Keratinocyte (primary cell): Measurements from ENCODE around the gene PDE4A. TPM values are rescaled to one million over a fixed set of nuclear protein-coding genes. Genes with fewer than 3 reads are reported as not detected.

Experiments
- DNase-seq: peaks from one replicate; pipeline ENCODE4 v3.0.0-alpha.2; 2011; ENCODE audit warnings: low read depth, missing footprints, low spot score
- FAIRE-seq: peaks from 2 replicates; lab custom pipeline; 2011; peaks lifted over from hg19 to GRCh38; lab: Jason Lieb, UNC
- H2AFZ ChIP-seq: 2 replicates; pipeline ENCODE4 v1.6.0; 2012; ENCODE audit warnings: low read length, control low read depth, inconsistent platforms; ENCODE audit not compliant: control insufficient read depth
- H3K27ac ChIP-seq: 2 replicates; pipeline ENCODE4 v1.5.1; 2011; ENCODE audit warnings: low read length; ENCODE audit not compliant: control insufficient read depth, insufficient read depth
- H3K27me3 ChIP-seq: 3 replicates; pipeline ENCODE4 v1.6.0; 2011; ENCODE audit warnings: low read length; ENCODE audit not compliant: control insufficient read depth, insufficient read depth; ENCODE audit errors: extremely low read depth
- H3K36me3 ChIP-seq, 2 experiments: 2 replicates in 1 of 2; 3 replicates in 1 of 2; pipeline ENCODE4 v1.5.1; 2011; ENCODE audit warnings: low read length in 2 of 2, mild to moderate bottlenecking in 1 of 2; ENCODE audit not compliant: control insufficient read depth in 2 of 2, insufficient read depth in 2 of 2; ENCODE audit errors: extremely low read depth in 1 of 2
- H3K4me1 ChIP-seq: 3 replicates; pipeline ENCODE4 v1.5.1; 2011; ENCODE audit warnings: low read length; ENCODE audit not compliant: control insufficient read depth, insufficient read depth; ENCODE audit errors: extremely low read depth
- H3K4me2 ChIP-seq: 3 replicates; pipeline ENCODE4 v1.6.0; 2011; ENCODE audit warnings: low read depth, low read length; ENCODE audit not compliant: control insufficient read depth, insufficient read depth; ENCODE audit errors: extremely low read depth
- H3K4me3 ChIP-seq, 3 experiments: fragments of 200-600 bp in 1 of 3; sonication (generic) in 1 of 3; 2 replicates in 2 of 3; 3 replicates in 1 of 3; pipeline ENCODE4 v1.5.1; 2011 to 2016; ENCODE audit warnings: low read length in 3 of 3, mild to moderate bottlenecking in 3 of 3, control low read depth in 2 of 3, inconsistent platforms in 1 of 3, low read depth in 1 of 3, mixed read lengths in 1 of 3, mixed run types in 1 of 3, moderate library complexity in 1 of 3; ENCODE audit not compliant: control insufficient read depth in 2 of 3, insufficient read depth in 2 of 3; ENCODE audit errors: extremely low read depth in 1 of 3
- H3K79me2 ChIP-seq: 2 replicates; pipeline ENCODE4 v1.6.0; 2012; ENCODE audit warnings: low read length; ENCODE audit not compliant: control insufficient read depth, insufficient read depth
- H3K9ac ChIP-seq: 3 replicates; pipeline ENCODE4 v1.6.0; 2011; ENCODE audit warnings: low read length; ENCODE audit not compliant: control insufficient read depth, insufficient read depth; ENCODE audit errors: extremely low read depth
- H3K9me1 ChIP-seq: 3 replicates; pipeline ENCODE4 v1.6.0; 2011; ENCODE audit warnings: low read length; ENCODE audit not compliant: control insufficient read depth, insufficient read depth; ENCODE audit errors: extremely low read depth
- H3K9me3 ChIP-seq: 2 replicates; pipeline ENCODE4 v1.5.1; 2012; ENCODE audit warnings: low read depth, low read length; ENCODE audit not compliant: control insufficient read depth
- H4K20me1 ChIP-seq: 3 replicates; pipeline ENCODE4 v1.6.0; 2011; ENCODE audit warnings: low read length; ENCODE audit not compliant: control insufficient read depth, insufficient read depth; ENCODE audit errors: extremely low read depth
- EZH2 ChIP-seq: IDR thresholded peaks from one replicate; pipeline ENCODE4 v1.6.1; 2012; ENCODE audit warnings: inconsistent platforms, mild to moderate bottlenecking, low read length, moderate library complexity
- dilution Hi-C: fragments of 300-500 bp; cut with MboI; formaldehyde crosslinking; loops from one replicate; pipeline ENCODE4 v1.7.0; 2020; ENCODE audit warnings: low sequenced_read_pairs; ENCODE audit not compliant: extremely low pct_ligation_motif_present
- polyA plus RNA-seq, 5 experiments: library from polyadenylated mRNA; depleted of rRNA in 3 of 5; stranded (reverse) in 3 of 5; stranded (forward) in 1 of 5; unstranded in 1 of 5; fragments of >200 nt; gene quantifications; 1 replicate in 1 of 5; 2 replicates in 3 of 5; 3 replicates in 1 of 5; pipeline versions ENCODE4 v1.2.1 to v1.2.3, GENCODE V29; 2011 to 2012; ENCODE audit warnings: missing spikeins in 2 of 5, low read depth in 1 of 5, low replicate concordance in 1 of 5
- TF ChIP-seq, protein P1 (sequence below), 3 experiments: IDR thresholded peaks in 1 of 3; conservative IDR thresholded peaks in 1 of 3; optimal IDR thresholded peaks in 1 of 3; 2 replicates in 2 of 3; 3 replicates in 1 of 3; pipeline versions ENCODE3 to v1.5.1; 2011; ENCODE audit warnings: low read length in 3 of 3, mild to moderate bottlenecking in 3 of 3, moderate library complexity in 2 of 3, control low read depth in 1 of 3, inconsistent platforms in 1 of 3; ENCODE audit not compliant: insufficient read depth in 2 of 3; ENCODE audit errors: extremely low read depth in 1 of 3

The PDE4A gene
- polyA plus RNA-seq, 1 donor (not counting 4 experiments of a cell fraction or from before 2014, with no cell fraction given) = 0.09 TPM

DNA sequence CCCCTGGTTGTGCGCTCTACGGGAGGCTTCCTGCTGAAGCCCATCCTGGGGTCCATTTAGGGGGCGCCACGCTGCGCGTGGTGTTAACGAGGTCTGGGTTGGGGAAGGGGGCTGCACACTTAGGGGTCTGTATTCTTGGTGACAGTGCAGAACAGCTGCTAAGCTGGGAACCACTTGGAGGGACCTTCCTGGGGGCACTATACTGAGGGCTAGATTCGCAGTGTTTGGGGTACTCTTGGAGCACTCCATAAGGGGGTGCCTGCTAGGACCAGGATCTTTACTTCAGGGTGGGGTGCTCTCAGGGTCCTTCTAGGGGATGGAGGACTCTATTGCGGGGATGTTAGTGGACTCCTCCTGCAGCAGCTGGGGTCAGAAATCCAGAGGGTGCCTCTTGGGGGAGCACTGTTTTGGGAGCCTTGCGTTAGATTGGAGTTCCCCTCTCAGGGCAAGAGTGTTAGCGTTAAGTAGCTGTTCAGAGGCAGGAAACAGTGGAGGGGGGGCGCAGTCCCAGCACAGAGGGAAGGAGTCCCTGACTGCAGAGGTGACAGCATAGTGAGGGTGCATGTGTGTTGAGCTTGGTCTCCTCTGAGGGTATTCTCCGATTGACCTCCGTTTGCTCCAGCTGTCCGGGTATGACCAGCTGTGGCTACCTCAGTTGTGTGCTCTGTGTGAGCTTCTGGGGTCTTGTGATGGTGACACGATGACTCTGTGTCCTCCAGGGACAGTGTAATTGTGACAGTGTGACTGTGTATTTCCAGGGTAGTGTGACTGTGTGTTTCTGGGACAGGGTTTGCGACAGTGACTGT is 1.1 kb downstream of the PDE4A start:
- dilution Hi-C loops = no loop called here
- no peaks in the 10 kb centered on the region for H3K36me3 ChIP-seq
- no peaks in the 10 kb centered on the region for H3K79me2 ChIP-seq
- no peaks in the 10 kb centered on the region for H3K9me1 ChIP-seq
- H3K4me3 ChIP-seq = no peak overlapping the region
- H3K4me2 ChIP-seq = no peak overlapping the region
- H3K27me3 ChIP-seq = peaks cover 86% of the 10 kb centered on the region
- H3K9me3 ChIP-seq = no peaks in the 10 kb centered on the region
- peaks cover 37% of the 10 kb centered on the region for H3K4me1 ChIP-seq
- H4K20me1 ChIP-seq = no peaks in the 10 kb centered on the region
- FAIRE-seq (no peak), DNase-seq (no peak)
- H3K9ac ChIP-seq = no peak overlapping the region
- no peak overlapping the region for H2AFZ ChIP-seq
- H3K27ac ChIP-seq = no peak overlapping the region
- peak; percentile 46 for TF ChIP-seq EZH2
- TF ChIP-seq, protein P1, sequence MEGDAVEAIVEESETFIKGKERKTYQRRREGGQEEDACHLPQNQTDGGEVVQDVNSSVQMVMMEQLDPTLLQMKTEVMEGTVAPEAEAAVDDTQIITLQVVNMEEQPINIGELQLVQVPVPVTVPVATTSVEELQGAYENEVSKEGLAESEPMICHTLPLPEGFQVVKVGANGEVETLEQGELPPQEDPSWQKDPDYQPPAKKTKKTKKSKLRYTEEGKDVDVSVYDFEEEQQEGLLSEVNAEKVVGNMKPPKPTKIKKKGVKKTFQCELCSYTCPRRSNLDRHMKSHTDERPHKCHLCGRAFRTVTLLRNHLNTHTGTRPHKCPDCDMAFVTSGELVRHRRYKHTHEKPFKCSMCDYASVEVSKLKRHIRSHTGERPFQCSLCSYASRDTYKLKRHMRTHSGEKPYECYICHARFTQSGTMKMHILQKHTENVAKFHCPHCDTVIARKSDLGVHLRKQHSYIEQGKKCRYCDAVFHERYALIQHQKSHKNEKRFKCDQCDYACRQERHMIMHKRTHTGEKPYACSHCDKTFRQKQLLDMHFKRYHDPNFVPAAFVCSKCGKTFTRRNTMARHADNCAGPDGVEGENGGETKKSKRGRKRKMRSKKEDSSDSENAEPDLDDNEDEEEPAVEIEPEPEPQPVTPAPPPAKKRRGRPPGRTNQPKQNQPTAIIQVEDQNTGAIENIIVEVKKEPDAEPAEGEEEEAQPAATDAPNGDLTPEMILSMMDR (optimal IDR thresholded peaks at IDR 0.05 in 1 of 3, IDR thresholded peaks at IDR 0.05 in 1 of 3, conservative IDR thresholded peaks at IDR 0.05 in 1 of 3; ENCODE audit: extremely low read depth in 1 of 3, insufficient read depth in 2 of 3, low read length in 3 of 3) = no peak

DNA sequence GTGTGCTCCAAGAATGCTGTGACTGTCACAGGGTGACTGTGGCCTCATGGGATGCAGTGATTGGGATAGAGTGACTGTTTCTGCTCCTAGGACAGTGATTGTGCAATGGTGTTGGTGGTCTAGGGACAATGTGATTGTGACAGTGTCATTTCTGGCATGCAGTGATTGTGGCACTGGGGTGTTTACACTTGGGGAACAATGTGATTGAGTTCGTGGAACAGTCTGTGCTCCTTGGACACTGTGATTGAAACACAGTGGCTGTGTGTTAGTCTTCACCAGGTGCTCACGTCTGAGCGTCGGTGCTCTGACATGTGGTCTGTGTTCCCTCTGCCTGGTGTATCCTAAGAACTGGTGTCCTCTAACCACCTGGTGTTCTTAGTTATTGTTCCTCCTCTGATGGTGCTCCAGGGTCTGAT is 1.7 kb downstream of the PDE4A start:
- dilution Hi-C loops = no loop called here
- no peak for FAIRE-seq
- no peak overlapping the region for H3K4me2 ChIP-seq

More for the DNA sequence above, 1.7 kb downstream of the PDE4A start:
- H2AFZ ChIP-seq = no peak overlapping the region
- no peak for DNase-seq
- no peaks in the 10 kb centered on the region for H3K9me1 ChIP-seq
- no peaks in the 10 kb centered on the region for H3K9me3 ChIP-seq
- H3K4me3 ChIP-seq = no peak overlapping the region
- H3K4me1 ChIP-seq = peaks cover 35% of the 10 kb centered on the region
- peaks cover 81% of the 10 kb centered on the region for H3K27me3 ChIP-seq
- no peak for TF ChIP-seq EZH2
- TF ChIP-seq, protein P1 (optimal IDR thresholded peaks at IDR 0.05 in 1 of 3, IDR thresholded peaks at IDR 0.05 in 1 of 3, conservative IDR thresholded peaks at IDR 0.05 in 1 of 3; ENCODE audit: extremely low read depth in 1 of 3, insufficient read depth in 2 of 3, low read length in 3 of 3) = no peak
- no peaks in the 10 kb centered on the region for H4K20me1 ChIP-seq
- no peak overlapping the region for H3K9ac ChIP-seq
- H3K36me3 ChIP-seq = no peaks in the 10 kb centered on the region
- H3K27ac ChIP-seq = no peak overlapping the region
- H3K79me2 ChIP-seq = no peaks in the 10 kb centered on the region
